Measurements from ENCODE around the gene B4GALT5.

DNA sequence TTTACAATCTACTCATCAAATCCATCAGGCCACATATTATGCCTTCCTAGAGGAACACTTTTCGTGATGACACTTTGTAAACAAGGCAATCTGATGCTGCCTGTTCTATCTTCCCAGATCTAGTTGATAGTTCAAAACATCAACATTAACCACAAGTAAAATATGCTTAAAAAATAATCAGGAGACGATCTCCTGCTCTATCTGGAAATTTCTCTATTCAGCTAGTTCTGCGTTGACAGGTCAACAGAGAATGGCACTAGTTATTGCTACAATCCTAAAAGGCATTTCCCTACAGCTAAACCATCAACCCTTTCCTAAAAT, 2.1 kb downstream of the B4GALT5 start:
- no peak for TF ChIP-seq ZSCAN20 (CRISPR knock-in tag; IDR thresholded peaks at IDR 0.05)
- TF ChIP-seq RAD21 (conservative IDR thresholded peaks at IDR 0.05 in 1 of 2, IDR thresholded peaks at IDR 0.05 in 1 of 2): no peak

All from A549 (cell line).